Frontal cortex (tissue), 4 donors: ENCODE results near the gene GUF1. TPM values are rescaled to one million over a fixed set of nuclear protein-coding genes. Genes with fewer than 3 reads are reported as not detected.

Experiments
- DNase-seq, 2 donors: peaks; one replicate each; pipeline ENCODE4 v3.0.0; 2012; ENCODE audit warnings: low spot score in 2 of 2
- FAIRE-seq: peaks from 2 replicates; lab custom pipeline; 2012; peaks lifted over from hg19 to GRCh38; lab: Jason Lieb, UNC
- total RNA-seq: library from RNA; depleted of rRNA; stranded (reverse); fragments of >200 nt; gene quantifications from one replicate; pipeline ENCODE4 v1.2.3, GENCODE V29; 2014
- donor health status: control.
- donor health status: control.
- donor health status: control.

GUF1 gene
- total RNA-seq, result 34.2 TPM

DNA sequence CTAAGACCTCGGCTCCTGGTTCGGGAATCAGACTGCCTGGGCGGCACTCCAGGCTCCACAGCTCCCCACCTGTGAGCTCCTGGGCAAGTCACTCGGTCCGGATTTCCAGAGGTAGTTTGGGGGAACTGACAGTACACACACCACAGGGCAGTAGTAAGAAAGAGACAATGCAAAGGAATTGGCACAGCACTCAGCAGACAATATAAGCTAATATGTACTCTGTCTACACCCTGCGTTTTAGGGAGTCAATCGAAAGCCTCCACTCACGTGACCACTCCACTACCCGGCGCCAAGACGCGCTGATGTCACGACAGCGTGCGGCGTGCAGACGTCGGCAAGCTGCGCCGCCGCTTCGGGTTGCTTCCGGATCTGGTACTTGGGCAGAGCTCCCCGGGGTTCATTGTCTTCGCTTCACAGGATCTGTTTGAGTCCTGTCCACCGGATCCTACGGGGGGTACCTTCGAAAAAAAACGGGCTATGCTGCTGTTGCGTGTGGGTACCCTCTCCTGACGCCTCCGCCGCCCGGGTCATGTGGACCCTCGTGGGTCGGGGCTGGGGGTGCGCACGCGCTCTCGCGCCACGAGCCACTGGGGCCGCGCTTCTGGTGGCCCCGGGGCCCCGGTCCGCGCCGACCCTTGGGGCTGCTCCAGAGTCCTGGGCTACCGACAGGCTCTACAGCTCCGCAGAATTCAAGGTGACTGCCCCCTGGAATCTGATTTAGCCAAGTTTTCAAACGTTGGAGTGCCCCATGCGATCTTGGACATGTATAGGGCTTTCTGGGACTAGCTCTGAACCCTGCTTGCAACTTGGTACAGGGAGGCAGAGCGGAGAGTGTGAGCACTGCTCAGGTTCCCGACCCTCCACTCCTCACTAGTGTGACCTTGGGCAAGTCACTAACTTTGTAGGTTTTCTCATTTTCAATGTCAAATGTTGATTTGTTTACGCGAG, at the start of gene GUF1:
Gene GUF1 (plus strand): TSS at position 327 of the 948 bp plus-strand sequence. CDS start 203 bp downstream, at position 530.
- DNase-seq (peak; percentile 76 to 83), FAIRE-seq (no peak)

DNA sequence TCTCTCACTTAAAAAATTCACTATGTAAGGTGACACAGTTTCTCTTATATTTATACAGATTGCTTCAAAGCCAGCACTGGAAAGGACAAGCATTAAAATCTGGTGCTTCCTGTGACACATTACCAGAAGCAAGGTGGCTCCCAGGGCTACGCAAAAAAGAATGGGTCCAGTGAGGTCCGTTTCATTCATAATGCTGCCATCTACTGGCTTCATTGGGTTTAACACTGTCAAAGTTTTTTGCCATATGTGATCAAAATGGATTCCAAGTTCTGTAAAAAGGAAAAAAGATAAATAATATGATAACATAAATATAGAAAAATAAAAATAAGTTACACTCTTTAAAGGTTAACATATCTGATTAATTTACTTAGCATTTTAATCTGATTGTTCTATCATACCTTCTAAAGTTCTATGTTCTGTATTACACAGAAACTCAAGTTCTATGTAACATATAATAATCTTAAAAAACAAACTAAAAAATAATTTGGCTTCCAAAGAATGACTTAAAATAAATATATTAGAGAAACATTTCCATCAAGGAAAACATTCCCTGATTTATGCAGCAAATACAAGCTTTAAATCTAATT, 48.8 kb upstream of the GUF1 start:
- peak; percentile 96 for FAIRE-seq

GRCh38 chr4:44632089-44632488, 46.1 kb upstream of the GUF1 start:
- FAIRE-seq, result peak; percentile 79
- no peak for DNase-seq

More for the DNA sequence above, 48.8 kb upstream of the GUF1 start:
- DNase-seq, result peak in 1 of 2 donors; percentile 28

DNA sequence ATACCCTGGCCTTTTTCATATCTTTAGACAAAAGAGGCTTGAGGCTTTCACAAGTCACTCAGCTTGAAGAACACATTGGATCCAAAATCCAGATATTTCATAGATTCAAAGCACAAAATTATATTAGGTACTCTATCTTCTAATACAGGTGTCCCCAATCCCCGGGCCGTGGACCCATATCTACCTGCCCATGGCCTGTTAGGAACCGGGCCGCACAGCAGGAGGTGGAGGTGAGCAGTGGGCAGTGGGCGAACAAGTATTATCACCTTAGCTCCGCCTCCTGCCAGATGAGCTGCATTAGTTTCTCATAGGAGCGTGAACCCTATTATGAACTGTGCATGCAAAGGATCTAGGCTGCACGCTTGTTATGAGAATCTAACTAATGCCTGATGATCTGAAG, 45.5 kb upstream of the GUF1 start:
- DNase-seq (no peak), FAIRE-seq (no peak)

GRCh38 chr4:44638091-44638490, 40.1 kb upstream of the GUF1 start:
- DNase-seq (no peak), FAIRE-seq (no peak)

- DNase-seq (no peak), FAIRE-seq (no peak)
Observed at GRCh38 chr4:44646151-44646550, 32.1 kb upstream of the GUF1 start.

- no peak for DNase-seq
- FAIRE-seq, result no peak
Observed at GRCh38 chr4:44651425-44651824, 26.8 kb upstream of the GUF1 start, which contains the start of gene YIPF7. Gene YIPF7, minus strand, starts transcription at chr4:44651625. Its CDS starts 1,525 bp downstream, at chr4:44650100.

- no peak for DNase-seq
- no peak for FAIRE-seq
Observed at GRCh38 chr4:44652002-44652401, 26.2 kb upstream of the GUF1 start.

DNA sequence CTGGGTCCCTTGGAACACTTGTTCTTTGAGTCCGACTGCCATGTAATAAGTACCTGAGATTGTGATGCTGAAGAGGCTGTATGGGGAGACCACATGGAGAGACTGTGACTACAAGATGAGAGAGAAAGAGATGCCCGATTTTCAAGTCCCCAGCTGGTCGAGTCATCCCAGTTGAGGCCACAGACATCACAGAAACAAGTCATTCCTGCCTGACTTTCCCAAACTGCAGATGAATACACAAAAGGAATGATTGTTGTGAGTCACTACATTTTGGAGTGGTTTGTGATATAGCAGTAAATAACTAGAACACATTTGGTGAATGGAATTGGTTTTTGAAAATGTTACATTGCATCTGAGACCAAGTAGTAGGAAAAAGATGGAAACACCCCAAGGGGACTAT, 17.8 kb upstream of the GUF1 start:
- no peak for FAIRE-seq

DNA sequence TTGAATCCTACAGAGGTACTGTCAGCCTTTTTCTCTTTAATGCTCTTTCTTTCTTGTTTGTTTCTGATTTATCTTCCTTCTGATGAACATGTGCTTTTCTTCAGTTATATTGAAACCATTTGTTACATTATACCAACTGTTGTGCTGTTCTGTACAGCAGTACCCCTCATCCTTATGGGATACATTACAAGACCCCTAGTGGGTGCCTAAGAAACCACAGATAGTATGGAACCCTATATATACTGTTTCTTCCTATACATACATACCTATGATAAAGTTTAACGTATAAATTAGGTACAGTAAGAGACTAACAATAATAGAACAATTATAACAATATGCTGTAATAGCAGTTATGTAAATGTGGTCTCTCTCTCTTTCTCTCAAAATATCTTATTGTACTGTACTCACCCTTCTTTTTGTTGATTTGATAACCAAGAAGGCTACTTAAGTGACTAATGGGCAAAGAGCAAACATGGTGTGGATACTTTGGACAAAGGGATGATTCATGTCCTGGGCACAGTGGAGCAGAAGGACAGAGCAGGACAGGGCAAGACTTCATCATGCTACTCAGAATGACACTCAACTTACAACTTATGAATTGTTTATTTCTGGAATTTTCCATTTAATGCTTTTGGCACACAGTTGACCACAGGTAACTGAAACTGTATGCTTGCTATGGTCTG, 16.1 kb upstream of the GUF1 start:
- no peak for DNase-seq
- FAIRE-seq, result no peak

More for the DNA sequence above, 17.8 kb upstream of the GUF1 start:
- no peak for DNase-seq

DNA sequence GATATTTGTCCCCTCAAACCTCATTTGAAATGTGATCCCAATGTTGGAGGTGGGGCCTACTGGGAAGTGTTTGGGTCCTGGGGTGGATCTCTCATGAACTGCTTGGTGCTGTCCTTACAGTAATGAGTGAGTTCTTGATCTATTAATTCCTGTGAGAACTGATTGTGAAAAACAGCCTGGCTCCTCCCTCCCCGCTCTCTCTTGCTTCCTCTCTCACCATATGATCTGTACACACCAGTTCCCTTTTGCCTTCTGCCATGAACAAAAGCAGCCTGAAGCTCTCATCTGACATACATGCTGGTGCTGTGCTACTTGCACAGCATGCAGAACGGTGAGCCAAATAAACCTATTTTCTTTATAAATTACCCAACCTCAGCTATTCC, 15.6 kb upstream of the GUF1 start:
- DNase-seq, result no peak
- FAIRE-seq, result no peak

GRCh38 chr4:44663539-44664263, 14.5 kb upstream of the GUF1 start:
- DNase-seq, result no peak
- FAIRE-seq, result no peak

GRCh38 chr4:44668526-44668925, 9.7 kb upstream of the GUF1 start:
- DNase-seq (no peak), FAIRE-seq (no peak)

DNA sequence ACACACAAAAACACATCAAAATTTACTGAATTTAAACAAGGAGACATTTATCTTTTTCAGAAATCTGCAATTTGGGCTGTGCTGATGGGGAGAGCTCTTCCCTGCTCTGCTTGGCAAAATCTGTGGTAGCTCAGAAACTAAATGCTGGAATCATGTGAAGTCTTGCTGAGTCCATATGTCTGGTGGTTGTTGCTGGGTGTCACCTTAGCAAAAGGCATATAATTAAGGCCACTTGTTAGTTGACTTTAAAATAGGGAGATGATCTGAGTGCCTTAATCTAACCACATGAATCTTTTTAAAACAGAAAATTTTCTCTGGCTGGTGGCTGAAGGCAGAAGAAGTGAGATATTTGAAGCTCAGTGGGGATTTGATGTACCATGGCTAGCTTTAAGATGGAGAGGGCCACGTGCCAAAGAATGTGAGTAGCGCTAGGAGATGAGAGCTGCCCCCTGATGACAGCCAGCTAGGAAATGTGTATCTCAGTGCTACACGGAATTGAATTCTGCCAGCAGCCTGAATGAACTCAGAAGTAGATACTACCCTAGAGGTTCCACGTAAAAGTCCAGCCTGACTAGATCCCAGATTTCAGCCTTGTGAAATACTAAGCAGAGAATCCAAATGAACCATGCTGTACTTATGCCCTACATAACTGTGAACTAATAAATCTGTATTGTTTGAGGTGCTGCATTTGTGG, 7.6 kb upstream of the GUF1 start:
- FAIRE-seq, result no peak
- no peak for DNase-seq

DNA sequence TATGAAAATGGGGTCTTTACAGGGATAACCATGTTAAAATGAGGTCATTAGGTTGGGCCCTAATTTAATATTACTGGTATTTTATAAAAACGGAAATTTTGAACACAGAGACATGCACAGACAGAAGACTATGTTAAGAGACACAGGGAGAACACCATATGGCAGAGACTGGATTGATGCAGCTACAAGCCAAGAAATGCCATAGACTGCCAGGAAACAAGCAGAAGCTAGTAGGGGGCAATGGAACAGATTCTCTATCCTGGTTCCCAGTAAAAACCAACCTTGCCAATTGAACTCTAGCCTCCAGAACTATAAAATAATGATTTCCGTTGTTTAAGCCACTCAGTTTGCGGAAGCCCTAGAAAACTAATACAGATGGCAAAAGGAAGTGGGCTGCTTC, 6.6 kb upstream of the GUF1 start:
- no peak for DNase-seq
- no peak for FAIRE-seq

- DNase-seq (no peak), FAIRE-seq (no peak)
Observed at GRCh38 chr4:44674471-44674870, 3.7 kb upstream of the GUF1 start.

GRCh38 chr4:44675366-44675765, 2.9 kb upstream of the GUF1 start:
- FAIRE-seq, result no peak
- no peak for DNase-seq

GRCh38 chr4:44679060-44679459, 840 bp downstream of the GUF1 start:
- DNase-seq (no peak), FAIRE-seq (no peak)

GRCh38 chr4:44684648-44685047, 6.4 kb downstream of the GUF1 start:
- no peak for DNase-seq
- no peak for FAIRE-seq
